ENCODE results near the gene CCER1.

Gene CCER1

DNA sequence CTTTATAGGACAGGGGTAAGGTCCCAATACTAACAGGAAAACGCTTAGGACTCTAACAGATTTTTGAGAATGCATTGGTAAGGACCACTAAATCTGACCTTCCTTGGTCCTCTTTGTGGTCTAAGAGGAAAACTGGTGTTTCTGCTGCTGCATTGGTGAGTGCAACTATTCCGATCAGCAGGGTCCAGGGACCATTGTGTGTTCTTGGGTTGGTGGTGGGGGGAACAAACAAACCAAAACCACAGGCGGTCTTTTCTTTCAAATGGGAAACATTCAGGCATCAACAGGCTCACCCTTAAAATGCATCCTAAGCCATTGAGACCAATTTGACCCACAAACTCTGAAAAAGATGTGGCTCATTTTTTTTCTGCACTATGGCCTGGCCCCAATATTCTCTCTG, 29.1 kb upstream of the CCER1 start:
- Histone ChIP-seq H3K9ac (ENCODE audit: low read length) (no peak overlapping the region), H3K36me3 (replicated peaks; ENCODE audit: low read depth, low read length) (no peaks in the 10 kb centered on the region), H3K4me2 (ENCODE audit: low read length) (no peak overlapping the region), H3K27ac (ENCODE audit: low read length) (no peak overlapping the region), H3K27me3 (ENCODE audit: low read depth, low read length) (no peaks in the 10 kb centered on the region), H4K20me1 (ENCODE audit: insufficient read depth, low read length) (no peaks in the 10 kb centered on the region), H3K9me3 (ENCODE audit: insufficient read depth, low read length) (0 out of 2 replicates have a peak, but pooled peaks cover 6% of the 10 kb centered on the region), H3K4me3 (ENCODE audit: low read length) (no peak overlapping the region), H3K4me1 (ENCODE audit: low read length) (no peaks in the 10 kb centered on the region), H3K79me2 (ENCODE audit: low read length) (no peaks in the 10 kb centered on the region), H2AFZ (ENCODE audit: low read depth, low read length) (no peak overlapping the region)
- TF ChIP-seq, protein P1, sequence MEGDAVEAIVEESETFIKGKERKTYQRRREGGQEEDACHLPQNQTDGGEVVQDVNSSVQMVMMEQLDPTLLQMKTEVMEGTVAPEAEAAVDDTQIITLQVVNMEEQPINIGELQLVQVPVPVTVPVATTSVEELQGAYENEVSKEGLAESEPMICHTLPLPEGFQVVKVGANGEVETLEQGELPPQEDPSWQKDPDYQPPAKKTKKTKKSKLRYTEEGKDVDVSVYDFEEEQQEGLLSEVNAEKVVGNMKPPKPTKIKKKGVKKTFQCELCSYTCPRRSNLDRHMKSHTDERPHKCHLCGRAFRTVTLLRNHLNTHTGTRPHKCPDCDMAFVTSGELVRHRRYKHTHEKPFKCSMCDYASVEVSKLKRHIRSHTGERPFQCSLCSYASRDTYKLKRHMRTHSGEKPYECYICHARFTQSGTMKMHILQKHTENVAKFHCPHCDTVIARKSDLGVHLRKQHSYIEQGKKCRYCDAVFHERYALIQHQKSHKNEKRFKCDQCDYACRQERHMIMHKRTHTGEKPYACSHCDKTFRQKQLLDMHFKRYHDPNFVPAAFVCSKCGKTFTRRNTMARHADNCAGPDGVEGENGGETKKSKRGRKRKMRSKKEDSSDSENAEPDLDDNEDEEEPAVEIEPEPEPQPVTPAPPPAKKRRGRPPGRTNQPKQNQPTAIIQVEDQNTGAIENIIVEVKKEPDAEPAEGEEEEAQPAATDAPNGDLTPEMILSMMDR (IDR thresholded peaks at IDR 0.05; ENCODE audit: low read depth, low read length) = no peak
- no peak for TF ChIP-seq EZH2phosphoT487 (IDR thresholded peaks at IDR 0.05; ENCODE audit: low read depth)

DNA sequence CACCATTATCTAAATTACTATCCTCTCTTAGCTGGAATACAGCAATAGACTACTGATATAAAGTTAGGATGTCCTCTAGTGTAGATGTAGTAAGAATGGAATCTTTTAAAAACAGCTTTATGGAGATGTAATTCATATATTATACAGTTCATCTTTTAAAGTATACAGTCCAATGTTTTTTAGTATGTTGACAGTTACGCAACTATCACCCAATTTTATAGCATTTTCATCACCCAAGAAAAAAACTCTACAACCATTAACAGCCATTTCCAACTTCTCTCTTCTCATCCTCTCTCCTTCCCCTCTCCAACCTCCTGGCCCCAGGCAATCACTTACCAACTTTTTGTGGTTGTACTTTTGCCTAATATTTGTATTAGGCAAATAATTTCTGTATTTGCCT, 27.2 kb upstream of the CCER1 start:
- TF ChIP-seq, protein P1 (IDR thresholded peaks at IDR 0.05; ENCODE audit: low read depth, low read length) = no peak
- TF ChIP-seq EZH2phosphoT487 (IDR thresholded peaks at IDR 0.05; ENCODE audit: low read depth) = no peak
- H3K9me3 ChIP-seq (ENCODE audit: insufficient read depth, low read length) = 0 out of 2 replicates have a peak, but pooled peaks cover 6% of the 10 kb centered on the region
- H3K27me3 ChIP-seq (ENCODE audit: low read depth, low read length) = no peaks in the 10 kb centered on the region
- no peaks in the 10 kb centered on the region for H4K20me1 ChIP-seq (ENCODE audit: insufficient read depth, low read length)
- H3K79me2 ChIP-seq (ENCODE audit: low read length) = no peaks in the 10 kb centered on the region
- no peak overlapping the region for H3K9ac ChIP-seq (ENCODE audit: low read length)
- no peak overlapping the region for H2AFZ ChIP-seq (ENCODE audit: low read depth, low read length)
- H3K27ac ChIP-seq (ENCODE audit: low read length) = no peak overlapping the region
- H3K4me3 ChIP-seq (ENCODE audit: low read length) = no peak overlapping the region
- H3K4me1 ChIP-seq (ENCODE audit: low read length) = no peaks in the 10 kb centered on the region
- H3K4me2 ChIP-seq (ENCODE audit: low read length) = no peak overlapping the region
- H3K36me3 ChIP-seq (replicated peaks; ENCODE audit: low read depth, low read length) = no peaks in the 10 kb centered on the region

DNA sequence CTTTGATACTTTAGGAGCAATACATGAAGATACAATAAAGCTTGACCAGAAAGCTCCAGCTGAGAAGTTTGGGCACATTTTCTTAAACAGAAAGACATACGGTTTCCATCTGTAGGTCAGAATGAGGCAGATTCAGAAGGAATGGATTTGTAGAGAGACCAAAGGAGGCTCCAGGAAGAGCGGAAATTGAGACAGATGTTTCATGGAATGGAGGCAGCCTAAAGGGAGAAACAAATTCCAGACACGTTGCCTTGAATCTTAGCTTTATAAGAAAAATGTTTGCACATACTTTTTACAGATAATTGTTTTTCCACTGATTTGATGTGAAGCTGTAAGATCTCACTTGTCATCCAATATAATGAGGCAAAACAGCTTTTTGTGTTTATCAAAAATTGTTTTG, 25.0 kb upstream of the CCER1 start:
- H4K20me1 ChIP-seq (ENCODE audit: insufficient read depth, low read length) = no peaks in the 10 kb centered on the region
- peaks cover 9% of the 10 kb centered on the region for H3K4me1 ChIP-seq (ENCODE audit: low read length)
- H3K36me3 ChIP-seq (replicated peaks; ENCODE audit: low read depth, low read length) = no peaks in the 10 kb centered on the region
- no peak overlapping the region for H3K4me3 ChIP-seq (ENCODE audit: low read length)
- no peaks in the 10 kb centered on the region for H3K9me3 ChIP-seq (ENCODE audit: insufficient read depth, low read length)
- no peak overlapping the region for H3K27ac ChIP-seq (ENCODE audit: low read length)
- no peak overlapping the region for H3K9ac ChIP-seq (ENCODE audit: low read length)
- H3K27me3 ChIP-seq (ENCODE audit: low read depth, low read length) = no peaks in the 10 kb centered on the region
- no peak overlapping the region for H2AFZ ChIP-seq (ENCODE audit: low read depth, low read length)
- no peaks in the 10 kb centered on the region for H3K79me2 ChIP-seq (ENCODE audit: low read length)
- TF ChIP-seq, protein P1 (IDR thresholded peaks at IDR 0.05; ENCODE audit: low read depth, low read length) = no peak
- TF ChIP-seq EZH2phosphoT487 (IDR thresholded peaks at IDR 0.05; ENCODE audit: low read depth) = no peak
- H3K4me2 ChIP-seq (ENCODE audit: low read length) = no peak overlapping the region

DNA sequence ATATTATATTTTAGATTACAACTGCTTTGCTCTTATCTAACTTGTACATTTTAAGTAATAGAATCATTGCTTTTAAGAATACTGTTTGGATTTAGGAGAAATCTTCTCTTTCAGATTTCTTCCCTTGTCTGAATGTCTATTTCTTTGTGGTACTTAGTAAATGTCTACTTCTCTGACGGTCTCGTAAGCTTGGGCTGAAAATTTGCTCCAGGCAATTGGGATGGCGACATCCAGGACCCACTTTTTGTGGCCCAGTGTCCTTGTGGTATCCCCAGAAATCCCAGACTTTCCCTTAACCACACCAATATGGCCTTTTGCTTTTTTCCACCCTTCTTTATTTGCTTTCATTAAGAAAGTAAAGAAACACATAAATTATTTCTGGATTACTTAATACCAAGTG, 24.0 kb upstream of the CCER1 start:
- TF ChIP-seq, protein P1 (IDR thresholded peaks at IDR 0.05; ENCODE audit: low read depth, low read length) = no peak
- TF ChIP-seq EZH2phosphoT487 (IDR thresholded peaks at IDR 0.05; ENCODE audit: low read depth) = no peak
- no peaks in the 10 kb centered on the region for H4K20me1 ChIP-seq (ENCODE audit: insufficient read depth, low read length)
- H3K27ac ChIP-seq (ENCODE audit: low read length) = no peak overlapping the region
- no peaks in the 10 kb centered on the region for H3K79me2 ChIP-seq (ENCODE audit: low read length)
- H3K4me3 ChIP-seq (ENCODE audit: low read length) = no peak overlapping the region
- no peaks in the 10 kb centered on the region for H3K9me3 ChIP-seq (ENCODE audit: insufficient read depth, low read length)
- no peaks in the 10 kb centered on the region for H3K27me3 ChIP-seq (ENCODE audit: low read depth, low read length)
- no peak overlapping the region for H2AFZ ChIP-seq (ENCODE audit: low read depth, low read length)
- H3K4me1 ChIP-seq (ENCODE audit: low read length) = peaks cover 9% of the 10 kb centered on the region
- no peaks in the 10 kb centered on the region for H3K36me3 ChIP-seq (replicated peaks; ENCODE audit: low read depth, low read length)
- no peak overlapping the region for H3K4me2 ChIP-seq (ENCODE audit: low read length)
- no peak overlapping the region for H3K9ac ChIP-seq (ENCODE audit: low read length)
